Left lobe of liver (tissue), 2 donors: ENCODE results near the gene SRCIN1. TPM values are rescaled to one million over a fixed set of nuclear protein-coding genes. Genes with fewer than 3 reads are reported as not detected.
A peak's percentile ranks its signal among the peaks of the same experiment; 100 is the strongest.
"Not testable (repeated sequence)": the region's sequence is repeated elsewhere in the genome, so short reads cannot be mapped to it uniquely, and the experiment has no call there.

Source experiments
- ATAC-seq: fragments of 200-7000 bp; cut with Tn5 transposase; one replicate; pipeline ENCODE4 v1.9.1; 2020; ENCODE audit warnings: mild to moderate bottlenecking, moderate library complexity
- DNase-seq: peaks from one replicate; pipeline ENCODE4 v3.0.0-alpha.2; 2020; ENCODE audit warnings: low spot score
- total RNA-seq: library from RNA; stranded (reverse); gene quantifications from one replicate; pipeline ENCODE4 v1.2.1, GENCODE V29; 2021
- donor health status: DM: no; HTN: no; CAD: no; lungs with moderate emphysema.
- donor health status: DM: no; HTN: yes; CAD: no.

The SRCIN1 gene
- total RNA-seq, 1 donor from 2014 or later: 19.3 TPM

DNA sequence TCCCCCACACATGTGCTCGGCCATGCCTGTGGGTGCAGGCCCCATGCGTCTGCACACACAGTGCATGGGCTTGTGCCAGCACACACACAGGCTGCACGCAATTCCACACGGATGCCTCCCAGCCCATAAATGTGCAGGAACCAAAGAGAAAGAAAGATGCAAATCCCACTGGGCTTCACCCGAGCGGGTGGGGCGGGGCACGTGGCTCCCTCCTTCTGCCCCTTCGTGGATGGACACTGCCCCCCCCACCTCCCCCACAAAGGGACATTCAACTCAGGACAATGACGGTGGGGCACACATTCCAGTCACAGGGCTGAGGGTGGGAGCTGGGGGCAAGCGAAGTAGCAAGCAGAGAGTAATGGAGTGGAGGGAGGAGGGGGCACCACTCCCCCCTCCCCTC is 74.9 kb downstream of the SRCIN1 start:
- ATAC-seq, DNase-seq: not testable (repeated sequence)

- DNase-seq, ATAC-seq: not testable (repeated sequence)
These were observed 77.6 kb downstream of the SRCIN1 start for GRCh38 chr17:38528141-38528540.

- DNase-seq, ATAC-seq: not testable (repeated sequence)
These were observed 79.2 kb downstream of the SRCIN1 start for GRCh38 chr17:38526526-38526925.

DNA sequence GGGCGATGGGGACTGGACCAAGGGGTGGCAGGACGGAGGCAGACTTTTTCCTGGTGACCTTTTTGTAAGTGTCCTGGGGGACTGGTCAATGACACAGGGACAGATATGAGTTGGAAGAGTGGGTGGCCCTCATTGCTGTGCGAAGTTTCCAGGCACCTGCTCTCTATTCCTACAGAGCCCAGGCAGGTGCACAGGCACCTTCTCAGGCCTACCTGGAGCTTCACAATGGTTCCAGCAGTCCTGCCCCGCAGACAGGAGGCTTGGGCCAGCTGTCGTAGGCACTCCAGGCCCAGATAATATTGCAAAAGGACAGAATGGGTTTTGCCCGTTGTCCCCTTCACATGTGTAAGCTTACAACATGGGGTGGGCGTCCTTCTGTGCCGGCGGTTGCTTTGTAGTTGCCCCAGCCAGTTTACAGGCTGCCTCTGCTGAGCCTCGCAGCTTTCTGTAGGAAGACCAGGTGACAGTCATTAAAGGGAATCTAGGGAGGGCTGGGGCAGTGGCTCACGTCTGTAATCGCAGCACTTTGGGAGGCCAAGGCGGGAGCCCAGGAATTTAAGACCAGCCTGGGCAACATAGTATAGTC is 93.2 kb downstream of the SRCIN1 start:
- no peak for ATAC-seq
- DNase-seq: no peak

DNA sequence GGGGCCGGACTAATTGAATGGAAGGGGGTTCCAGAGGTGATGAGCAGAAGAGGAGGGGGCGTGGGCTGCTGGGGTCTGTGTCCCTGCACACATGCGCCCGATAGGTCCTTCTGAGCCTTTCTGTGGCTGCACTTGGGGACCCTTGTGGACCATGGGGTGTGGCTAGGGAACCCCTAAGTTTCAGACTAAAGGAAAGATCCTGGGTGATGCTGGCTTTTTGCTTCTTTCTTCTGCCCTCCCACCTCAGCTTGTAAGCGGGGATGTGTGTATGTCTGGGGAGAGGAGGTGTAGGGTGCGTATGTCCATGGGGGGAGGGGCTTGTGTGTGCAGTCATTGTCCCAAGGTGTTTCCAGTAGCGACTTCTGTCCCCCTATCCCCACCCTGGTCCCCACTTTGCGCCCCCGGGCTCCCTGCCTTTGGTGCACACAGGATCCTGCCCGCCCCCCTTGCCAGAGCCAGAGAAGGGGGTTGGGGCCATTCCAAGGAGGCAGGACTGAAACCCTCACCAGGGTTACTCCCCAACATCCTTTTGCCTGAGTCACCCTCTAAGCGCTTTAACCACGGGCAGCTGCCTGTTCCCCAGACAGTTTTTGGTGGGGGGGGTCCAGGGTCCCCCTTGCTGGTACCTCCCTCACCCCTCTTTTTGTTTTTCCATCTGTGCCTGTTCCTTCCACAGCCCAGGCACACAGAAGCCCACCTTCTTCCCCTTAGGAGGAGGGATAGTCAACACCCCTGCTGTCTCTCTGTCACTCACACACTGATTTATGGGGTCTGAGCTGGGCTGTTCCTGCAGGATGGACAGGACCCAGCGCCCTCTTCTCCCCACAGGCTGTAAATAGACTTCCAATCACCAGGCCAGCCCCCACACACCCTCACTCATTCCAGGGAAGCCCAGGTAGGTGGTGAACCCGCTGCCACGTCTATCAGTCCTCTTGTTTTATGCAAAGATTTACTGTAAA is 94.3 kb downstream of the SRCIN1 start:
- ATAC-seq (no peak), DNase-seq (no peak)

DNA sequence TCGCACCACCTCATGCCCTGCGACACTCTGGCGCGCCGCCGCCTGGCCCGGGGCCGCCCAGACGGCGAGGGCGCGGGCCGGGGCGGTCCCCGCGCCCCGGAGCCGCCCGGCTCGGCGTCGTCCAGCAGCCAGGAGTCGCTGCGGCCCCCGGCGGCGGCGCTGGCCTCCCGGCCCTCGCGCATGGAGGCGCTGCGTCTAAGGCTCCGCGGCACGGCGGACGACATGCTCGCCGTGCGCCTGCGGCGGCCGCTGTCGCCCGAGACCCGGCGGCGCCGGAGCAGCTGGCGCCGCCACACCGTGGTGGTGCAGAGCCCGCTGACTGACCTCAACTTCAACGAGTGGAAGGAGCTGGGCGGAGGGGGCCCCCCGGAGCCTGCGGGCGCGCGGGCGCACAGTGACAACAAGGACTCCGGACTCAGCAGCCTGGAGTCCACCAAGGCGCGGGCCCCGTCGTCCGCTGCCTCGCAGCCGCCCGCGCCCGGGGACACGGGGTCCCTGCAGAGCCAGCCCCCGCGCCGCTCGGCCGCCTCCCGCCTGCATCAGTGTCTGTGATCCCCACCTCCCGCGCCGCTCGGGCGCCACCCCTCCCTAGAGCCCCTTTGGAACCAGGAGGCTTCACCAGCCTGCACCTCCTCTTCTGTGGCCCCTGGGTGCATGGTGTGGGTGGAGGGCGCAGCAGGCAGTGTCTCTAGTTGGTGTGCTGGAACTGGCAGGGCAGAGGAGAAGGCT is 95.2 kb downstream of the SRCIN1 start:
- ATAC-seq (peak; percentile 71), DNase-seq (no peak)

GRCh38 chr17:38509772-38510420 is 95.9 kb downstream of the SRCIN1 start:
- DNase-seq: no peak
- peak; percentile 24 for ATAC-seq

- DNase-seq (peak; percentile 48), ATAC-seq (peak; percentile 75)
These were observed 96.6 kb downstream of the SRCIN1 start for GRCh38 chr17:38508954-38509771.

DNA sequence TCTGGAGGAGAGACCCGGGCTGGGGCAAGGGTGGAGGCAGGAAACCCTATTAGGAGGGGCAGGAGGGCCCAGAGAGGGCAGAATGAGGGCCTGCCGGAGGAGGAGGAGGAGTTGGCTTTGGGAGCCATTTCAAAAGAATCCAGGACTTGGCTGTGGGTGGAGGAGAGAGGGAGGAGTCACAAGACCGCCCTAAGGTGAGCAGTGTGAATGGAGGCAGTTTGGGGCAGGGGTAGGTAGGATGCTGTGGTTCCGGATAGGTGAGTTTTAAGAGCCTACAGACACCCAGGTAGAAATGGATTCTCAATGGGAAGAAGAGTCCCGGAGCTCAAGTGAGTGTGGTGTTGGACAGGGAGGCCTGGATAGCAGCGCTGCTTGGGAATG is 97.2 kb downstream of the SRCIN1 start:
- no peak for DNase-seq
- ATAC-seq: no peak

- ATAC-seq (no peak), DNase-seq (no peak)
These were observed 97.7 kb downstream of the SRCIN1 start for GRCh38 chr17:38507921-38508569.

GRCh38 chr17:38507436-38507835 is 98.3 kb downstream of the SRCIN1 start:
- no peak for DNase-seq
- ATAC-seq: no peak

DNA sequence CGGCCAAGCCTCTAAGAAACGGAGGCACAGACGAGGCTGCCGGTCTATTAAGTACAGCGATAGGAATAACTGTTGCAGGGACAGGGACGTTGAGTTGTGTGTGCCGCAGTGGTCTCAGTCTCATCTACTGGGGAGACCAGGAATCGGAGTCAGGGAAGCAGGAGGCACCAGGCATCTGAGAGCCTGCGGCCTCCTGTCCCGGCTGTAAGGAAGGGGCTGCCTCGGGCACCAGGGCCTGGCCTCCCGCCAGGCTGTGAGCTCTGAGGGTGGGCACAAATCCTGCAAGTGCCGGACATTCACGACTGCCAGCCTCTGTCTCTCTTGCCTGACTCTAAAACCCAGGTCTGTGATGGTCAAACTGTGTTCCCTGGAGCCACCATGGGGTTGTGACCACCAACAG is 101.5 kb downstream of the SRCIN1 start:
- DNase-seq: no peak

DNA sequence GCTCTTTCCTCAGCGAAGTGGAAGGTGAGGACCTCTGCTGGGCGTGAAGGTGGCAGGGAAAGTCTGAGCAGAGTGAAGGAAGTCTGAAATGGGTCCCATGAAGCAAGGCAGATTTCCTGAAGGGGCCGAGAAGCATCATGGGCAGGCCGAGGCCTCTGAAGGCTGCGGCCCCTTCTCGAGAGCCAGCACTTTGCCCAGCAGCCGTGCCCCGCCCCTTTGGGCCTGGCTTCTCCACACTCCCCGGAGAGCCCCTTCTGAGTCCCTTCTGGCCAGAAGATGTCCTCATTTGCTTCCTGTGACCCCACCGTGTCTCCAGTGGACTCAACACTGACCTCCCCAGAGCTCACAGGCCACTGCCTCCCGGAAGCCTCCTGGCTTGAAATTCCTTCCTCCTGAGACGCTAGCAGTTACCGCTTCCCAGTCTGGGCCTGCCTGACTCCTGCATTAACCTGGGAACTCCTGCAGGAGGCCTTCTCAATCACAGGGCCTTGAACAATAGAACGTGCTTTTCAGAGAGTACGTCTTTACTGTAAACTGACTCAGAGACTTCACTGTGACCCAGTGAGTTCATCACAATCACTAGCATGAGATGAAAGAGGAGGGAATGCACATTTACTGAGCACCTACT is 102.4 kb downstream of the SRCIN1 start:
- DNase-seq, ATAC-seq: not testable (repeated sequence)

More for the DNA sequence above, 101.5 kb downstream of the SRCIN1 start:
- ATAC-seq: no peak

GRCh38 chr17:38501718-38502117 is 104.0 kb downstream of the SRCIN1 start:
- ATAC-seq, DNase-seq: not testable (repeated sequence)

GRCh38 chr17:38499230-38499629 is 106.5 kb downstream of the SRCIN1 start:
- not testable (repeated sequence) for ATAC-seq, DNase-seq

DNA sequence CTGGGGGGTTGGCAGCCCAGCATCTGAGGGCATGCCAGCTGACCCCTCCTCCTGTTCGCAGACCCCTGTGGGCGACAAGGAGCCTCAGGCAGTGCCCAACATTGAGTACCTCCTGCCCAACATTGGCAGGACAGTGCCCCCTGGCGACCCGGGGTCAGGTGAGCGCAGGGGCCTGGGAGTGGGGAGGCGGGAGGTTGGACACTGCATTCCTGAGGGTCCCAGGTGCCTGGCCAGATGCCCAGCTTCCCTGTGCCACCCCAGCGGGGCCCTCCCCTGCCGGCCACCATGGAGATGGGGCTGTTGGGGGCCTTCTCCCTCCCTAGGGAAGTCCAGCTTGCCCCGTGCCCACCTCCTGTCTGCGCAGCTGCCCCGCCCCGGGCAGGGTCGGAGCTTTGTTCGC is 107.4 kb downstream of the SRCIN1 start:
- no peak for DNase-seq

DNA sequence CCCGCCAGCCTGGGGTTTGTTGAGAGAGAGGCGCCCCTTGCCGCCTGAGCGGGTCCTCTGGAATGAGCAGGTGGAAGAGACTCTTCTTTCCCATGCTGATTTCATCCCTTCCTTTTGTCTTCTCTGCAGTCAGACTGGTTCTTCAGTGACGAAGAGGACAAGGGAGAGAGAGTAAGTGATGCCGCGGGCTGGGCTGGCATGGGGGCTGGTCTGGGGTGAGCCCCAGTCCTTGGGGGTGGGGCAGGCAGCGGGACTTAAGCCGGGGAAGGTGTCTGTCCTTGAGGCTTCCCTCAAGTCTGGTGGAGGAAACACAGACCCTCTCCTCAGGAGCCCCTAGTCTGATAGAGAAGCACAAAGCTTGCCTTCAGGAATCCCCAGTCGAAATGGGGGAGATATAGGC is 108.1 kb downstream of the SRCIN1 start:
- not testable (repeated sequence) for ATAC-seq, DNase-seq

More for the DNA sequence above, 107.4 kb downstream of the SRCIN1 start:
- no peak for ATAC-seq

DNA sequence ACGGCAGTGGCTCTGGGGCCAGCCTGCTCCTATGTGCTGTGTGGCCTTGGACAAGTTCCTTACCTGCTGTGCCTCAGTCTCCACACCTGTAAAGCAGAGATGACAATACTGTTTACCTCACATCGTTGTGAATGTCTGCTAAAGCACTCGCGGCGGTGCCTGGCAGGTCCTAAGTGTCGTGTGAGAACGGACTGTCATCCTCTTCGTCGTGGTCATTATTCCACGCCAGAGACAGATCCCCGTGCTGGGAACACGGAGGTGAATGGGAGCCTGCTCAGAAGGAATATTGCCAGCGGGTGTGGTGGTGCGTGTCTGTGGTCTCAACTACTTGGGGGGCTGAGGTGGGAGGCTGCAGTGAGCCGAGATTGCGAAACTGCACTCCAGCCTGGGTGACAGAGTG is 111.6 kb downstream of the SRCIN1 start:
- not testable (repeated sequence) for ATAC-seq

More for the DNA sequence above, 111.6 kb downstream of the SRCIN1 start:
- not testable (repeated sequence) for DNase-seq
